Kidney capillary endothelial cell (primary cell): ENCODE measurements around the gene NOS1AP.

Experiments used
- DNase-seq: peaks from one replicate; pipeline ENCODE4 v3.0.0-alpha.2; 2018; ENCODE audit warnings: low spot score

The NOS1AP gene

DNA sequence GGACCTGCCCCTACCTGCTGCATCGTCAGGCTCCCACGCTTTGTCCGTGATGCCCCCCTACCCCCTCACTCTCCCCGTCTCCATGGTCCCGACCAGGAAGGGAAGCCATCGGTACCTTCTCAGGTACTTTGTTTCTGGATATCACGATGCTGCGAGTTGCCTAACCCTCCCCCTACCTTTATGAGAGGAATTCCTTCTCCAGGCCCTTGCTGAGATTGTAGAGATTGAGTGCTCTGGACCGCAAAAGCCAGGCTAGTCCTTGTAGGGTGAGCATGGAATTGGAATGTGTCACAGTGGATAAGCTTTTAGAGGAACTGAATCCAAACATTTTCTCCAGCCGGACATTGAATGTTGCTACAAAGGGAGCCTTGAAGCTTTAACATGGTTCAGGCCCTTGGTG is 298.3 kb downstream of the NOS1AP start:
- no peak for DNase-seq

DNA sequence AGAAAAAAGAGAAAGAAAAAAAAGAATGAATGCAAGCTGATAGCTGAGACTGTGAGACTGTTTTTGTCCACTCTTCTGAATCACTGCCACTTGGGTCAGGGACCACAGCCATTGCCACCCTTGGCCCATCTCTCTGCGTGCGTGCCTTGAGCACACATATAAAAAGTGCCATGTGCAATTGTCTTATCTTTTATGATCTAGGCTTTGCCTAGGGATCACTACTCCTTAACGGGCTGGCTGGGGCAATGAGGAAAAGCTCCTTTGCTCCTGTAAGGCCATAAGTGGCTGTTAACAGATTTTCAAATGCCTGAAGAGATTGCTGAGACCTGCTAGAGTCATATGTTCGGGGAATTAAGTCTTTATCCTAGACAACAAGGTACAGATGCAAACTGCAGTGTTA is 299.0 kb downstream of the NOS1AP start:
- DNase-seq, result no peak

DNA sequence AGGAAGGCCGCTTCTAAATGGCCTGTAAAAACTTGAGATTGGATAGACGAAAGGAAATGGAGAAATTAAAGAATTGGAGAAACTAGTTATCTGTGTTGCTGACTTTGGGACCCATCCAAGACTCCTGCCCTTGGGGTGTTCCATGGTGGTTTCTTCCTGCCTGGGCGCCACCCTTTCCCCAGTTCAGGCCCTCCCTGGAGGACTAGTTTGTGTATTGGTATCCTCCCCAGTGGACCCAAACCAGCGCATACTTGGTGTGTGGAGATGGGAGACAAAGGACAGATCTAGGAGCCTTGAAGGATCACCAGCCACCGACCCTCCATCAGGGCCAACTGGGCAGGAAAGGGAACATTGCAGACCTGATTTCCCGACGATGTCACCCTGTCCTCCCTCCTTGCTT is 300.1 kb downstream of the NOS1AP start:
- DNase-seq, result no peak

DNA sequence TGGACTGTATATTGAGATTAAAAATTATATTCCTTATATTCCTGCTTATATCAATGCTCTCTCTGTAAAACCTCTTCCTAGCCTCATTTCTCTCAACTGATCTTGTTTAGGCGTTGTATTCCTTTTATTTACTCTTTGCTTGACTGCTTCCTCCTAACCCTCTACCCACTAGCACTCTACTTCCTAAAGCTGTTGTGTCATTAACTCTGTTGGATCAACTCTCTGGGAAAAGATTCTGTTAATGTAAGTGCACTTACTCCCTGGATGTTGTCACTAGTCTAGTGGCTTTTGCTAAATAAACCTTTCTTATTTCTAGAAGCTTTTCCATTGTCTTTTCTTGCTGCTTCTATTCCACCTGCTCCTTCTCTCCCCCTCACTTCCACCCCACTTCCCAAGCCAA is 300.7 kb downstream of the NOS1AP start:
- no peak for DNase-seq

DNA sequence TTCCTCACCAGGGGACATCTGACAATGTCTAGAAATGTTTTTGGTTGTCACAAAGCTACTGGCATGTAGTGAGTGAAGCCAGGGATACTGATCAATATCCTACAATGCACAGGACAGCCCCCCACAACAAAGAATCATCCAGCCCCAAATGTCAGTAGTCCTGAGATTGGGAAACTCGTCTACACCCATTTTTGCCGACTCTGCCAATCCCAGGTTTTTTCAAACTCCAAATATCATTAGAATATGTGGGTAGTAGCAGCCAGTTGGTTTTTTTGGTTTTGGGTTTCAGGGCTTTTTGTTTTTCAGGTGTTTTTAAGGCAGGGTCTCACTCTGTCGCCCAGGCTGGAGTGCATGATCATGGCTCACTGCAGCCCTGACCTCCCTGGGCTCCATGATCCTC is 301.2 kb downstream of the NOS1AP start:
- DNase-seq, result no peak

DNA sequence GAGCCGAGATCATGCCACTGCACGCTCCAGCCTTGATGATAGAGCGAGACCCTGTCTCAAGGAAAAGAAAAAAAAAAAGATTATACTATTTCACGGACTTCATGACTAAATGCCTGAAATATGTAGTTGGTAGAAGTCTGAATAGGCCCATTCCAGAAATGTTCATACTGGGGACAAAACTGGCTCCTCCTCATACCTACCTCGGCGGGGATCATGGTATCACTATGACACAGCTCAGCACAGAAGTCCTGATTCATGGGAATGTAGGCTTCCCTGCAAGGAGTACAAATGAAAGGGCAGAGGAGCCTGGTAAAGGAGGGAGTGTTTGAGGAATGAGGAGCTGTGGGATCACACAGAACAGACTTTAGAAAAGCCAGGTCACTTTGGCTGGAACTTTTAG is 302.1 kb downstream of the NOS1AP start:
- DNase-seq, result no peak

DNA sequence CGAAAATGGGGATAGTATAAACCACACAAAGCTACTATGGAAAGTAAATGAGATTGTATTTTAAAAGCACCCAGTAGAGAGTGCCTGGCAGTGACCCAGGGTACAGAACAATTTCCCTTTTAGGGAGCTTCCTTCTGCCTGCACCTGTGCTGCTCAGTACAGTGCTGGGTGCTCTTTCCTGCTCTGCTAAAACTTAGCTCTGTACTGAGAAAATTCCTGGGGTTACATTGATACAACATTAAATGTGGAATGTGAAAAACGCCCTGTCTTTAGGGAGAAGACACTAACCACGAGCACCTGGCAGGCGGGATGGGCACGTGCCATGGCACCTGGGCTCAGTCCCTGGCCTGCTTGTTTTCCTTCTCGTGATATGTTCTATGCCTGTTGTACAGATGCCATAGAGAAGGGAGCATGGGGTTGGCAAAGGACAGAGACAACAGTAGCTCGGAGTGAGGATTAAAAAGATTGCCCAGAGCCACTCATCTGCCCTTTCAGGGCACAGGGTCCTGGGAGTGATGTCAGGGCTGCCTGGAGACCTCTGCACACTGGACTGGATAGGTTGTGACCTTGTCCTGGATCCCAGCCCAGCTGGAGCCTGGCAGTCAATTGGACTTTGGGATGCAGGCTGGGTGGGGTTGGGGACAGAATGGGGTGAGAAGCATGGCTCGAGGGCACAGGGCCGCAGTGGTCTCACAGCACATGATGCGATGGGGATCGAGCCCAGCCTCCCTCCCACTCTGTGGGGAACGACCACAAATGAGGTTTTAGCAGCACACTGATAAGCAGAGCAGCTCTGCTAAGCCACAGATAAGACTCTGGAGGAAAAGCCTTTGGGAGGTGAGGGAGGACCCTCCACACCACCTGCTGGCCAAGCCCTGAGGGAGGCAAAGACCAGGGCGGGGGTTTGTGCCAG is 302.9 kb downstream of the NOS1AP start:
- no peak for DNase-seq

DNA sequence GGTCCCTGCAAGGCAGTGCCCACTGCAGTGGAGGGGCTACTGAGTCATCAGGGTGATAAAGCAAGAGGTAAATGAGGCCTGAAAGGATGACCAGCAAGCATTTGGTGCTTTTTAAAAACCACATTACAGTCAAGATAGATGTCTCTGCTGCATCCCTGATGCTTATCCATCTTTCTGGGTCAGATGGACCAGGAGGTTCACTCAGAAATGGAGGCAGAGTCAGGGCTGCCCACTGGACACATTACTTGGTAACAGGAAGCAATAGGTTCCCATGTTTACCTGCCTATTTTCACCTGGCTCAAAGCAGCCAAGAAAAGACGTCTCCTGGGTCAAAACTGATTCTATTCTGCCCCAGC is 303.6 kb downstream of the NOS1AP start:
- DNase-seq, result no peak

DNA sequence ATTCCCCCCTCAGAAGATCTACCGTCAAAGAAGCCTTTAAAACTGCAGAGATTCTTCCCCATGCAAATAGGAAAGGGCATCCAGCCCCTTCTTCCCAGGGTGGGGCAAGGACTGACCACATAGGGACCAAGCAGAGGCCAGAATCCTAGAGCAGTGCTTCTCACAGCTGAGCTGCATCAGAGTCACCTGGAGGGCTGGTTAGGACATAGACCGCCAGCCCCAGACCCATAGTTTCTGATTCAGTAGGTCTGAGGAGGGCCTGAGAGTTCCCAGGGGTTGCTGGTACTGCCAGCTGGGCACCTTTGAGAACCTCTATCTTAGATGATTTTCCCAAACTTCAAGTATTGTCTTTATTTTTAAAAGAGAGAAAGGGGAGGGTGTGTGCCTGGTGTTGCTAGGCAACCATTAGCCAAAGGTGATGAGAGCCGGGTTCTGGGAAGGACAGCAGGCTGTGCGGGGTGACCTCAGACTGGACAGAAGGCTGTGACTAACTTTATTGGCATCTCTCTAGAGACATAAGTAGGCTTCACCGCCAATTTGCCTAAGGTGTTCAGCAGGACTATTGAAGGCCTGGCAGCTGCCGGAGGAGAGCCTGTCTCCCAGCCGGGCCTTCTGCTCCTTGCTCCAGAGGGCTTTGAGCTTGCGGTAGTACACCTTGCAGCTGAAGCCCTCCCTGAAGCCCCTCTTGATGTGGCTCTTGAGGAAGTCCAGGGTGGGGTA is 304.2 kb downstream of the NOS1AP start:
- DNase-seq, result no peak

DNA sequence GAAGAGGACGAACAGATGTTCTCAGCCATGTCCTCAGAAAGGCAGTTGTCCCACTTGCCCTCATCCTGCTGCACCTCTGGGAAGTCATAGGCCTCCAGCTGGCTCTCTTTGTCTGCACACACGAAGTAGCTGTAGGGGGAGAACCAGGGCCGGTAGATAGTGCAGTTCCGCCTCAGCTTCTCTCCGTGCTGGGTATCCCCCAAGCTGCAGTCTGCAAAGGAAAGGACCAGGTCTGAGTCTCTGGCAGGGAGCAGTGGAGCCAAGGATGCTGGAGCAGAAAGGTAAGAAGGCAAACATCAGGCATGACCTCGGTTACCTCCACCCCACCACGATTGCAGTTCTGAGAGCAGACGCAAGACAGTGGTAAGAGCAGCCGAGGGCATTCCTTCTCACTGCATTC is 304.9 kb downstream of the NOS1AP start:
- DNase-seq, result no peak

DNA sequence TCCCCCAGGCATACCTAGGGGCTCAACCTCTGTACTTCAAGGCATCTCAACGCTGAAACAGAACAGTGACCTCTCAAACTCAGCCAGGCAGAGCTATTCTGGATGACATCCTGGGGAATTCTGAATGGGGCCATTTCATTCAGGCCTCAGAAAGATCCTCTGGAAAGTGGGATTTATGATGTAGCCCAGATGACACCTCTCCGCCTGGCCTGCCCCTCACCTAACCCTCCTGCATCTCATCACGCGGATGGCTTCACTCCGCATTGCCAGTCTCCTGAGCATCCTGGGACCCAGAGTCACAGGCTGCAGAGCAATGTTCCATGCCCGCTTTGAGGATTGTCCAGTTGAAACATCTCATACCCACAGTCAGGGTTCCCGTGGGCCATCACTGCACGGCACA is 306.0 kb downstream of the NOS1AP start:
- DNase-seq, result no peak

DNA sequence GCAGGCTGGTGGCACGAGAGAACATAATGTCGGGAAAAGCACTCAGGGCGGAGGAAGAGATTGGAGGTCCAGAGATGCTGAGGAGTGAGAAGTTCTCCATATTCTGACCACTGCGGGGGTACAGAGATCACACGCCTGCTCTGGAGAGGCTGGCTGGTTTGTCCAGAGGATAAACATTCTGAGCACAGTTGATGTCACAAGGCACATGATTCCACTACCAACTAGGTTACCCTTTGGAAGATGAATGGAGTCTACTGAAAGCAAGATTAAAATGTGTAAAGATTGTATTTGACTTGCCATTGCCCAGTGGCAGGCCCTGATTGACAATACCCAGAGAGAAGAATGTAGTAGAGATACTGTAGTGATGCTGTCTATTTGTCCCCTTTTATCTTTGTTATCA is 307.2 kb downstream of the NOS1AP start, which contains the start of gene SPATA46:
TSS of gene SPATA46 (minus strand) at position 164 of the 400 bp plus-strand sequence. CDS start at position 100, 64 bp downstream.
- DNase-seq, result no peak

DNA sequence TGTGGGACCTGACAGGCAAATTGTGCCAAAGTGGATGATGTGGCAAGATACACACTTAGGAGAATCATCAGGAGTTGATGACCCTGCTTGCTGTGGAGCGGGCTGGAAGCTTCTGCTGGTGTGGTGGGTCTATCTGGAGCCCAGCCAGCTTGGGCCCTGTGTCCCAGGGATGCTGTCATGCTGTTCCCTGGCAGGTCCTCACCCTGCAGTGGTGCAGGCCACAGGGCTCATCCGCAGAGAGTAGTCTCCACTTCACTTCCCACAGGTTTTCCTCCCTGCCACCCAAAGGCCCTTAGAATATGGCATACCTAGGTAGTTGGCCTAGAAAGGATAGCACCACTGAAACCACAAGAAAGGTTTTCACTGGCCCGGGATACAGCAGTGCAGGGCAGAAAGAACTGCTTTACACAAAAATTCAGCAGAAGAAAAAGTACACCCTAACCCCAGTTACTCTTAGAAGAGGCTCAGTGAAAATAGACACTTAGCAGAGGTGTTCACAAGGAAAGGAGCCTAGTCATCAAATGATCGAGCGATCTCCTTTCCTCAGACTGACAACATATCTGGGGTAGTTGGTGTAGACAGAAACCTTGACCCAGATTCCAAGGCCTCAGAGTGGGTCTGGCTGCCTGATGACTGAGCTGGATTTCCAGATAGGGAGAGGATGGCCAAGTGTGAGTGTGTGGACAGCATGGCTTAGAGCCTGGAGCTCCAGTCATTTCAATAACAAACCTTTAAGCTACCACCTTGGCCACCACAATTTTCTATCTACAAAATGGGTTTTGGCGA is 310.8 kb downstream of the NOS1AP start:
- DNase-seq, result no peak

DNA sequence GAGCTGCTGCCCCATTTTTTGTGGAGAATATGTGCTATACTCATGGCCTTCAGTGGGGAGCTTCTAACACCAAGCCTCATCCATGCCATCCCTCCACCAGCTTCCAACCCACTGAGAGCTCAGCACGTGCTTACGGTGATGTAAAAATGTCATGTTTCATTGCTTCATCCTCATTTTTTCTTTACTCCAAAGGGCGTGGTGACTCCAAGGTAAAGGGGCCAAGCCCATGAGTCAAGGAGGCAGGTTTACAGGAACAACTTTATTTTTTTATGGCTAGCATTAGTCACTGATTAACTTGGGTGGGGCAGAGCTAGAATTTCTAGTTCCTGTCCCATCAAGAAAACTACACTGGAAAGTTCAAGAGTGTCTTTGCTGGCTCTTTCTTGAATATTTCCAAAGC is 311.9 kb downstream of the NOS1AP start, which contains the start of gene C1orf226:
TSS of gene C1orf226 (plus strand) at position 346 of the 400 bp plus-strand sequence. CDS start 174 bp downstream, outside the sequence.
- DNase-seq, result no peak

DNA sequence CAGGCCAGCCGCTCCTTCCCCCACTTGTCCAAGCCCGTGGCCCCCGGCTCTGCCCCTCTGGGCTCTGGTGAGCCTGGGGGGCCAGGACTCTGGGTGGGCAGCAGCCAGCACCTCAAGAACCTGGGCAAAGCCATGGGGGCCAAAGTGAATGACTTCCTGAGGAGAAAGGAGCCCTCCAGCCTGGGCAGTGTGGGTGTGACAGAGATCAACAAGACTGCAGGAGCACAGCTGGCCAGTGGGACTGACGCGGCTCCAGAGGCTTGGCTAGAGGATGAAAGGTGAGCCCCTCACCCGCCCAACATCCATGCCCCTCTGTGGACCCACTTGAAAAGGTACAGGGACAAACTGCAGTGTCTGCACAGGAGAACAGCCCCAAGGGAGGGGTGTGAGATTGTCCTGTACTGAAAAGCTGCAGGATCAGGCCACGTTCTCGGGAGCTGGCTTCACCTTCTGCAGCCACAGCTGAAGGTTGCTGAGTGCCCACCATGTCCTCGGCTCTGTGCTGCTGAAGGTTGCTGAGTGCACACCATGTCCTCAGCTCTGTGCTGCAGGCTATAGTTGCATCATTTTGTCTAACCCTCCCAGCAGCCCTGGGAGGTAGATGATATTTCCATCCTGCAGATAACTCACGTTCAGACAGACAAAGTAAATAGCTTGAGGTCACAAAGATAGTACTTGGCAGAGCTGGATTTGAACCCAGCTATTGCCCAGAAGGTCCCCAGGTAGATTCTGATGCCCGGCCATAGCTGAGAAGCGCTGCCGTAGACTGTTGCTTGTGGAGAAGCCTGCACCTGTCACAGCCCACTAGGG is 312.7 kb downstream of the NOS1AP start:
- no peak for DNase-seq

DNA sequence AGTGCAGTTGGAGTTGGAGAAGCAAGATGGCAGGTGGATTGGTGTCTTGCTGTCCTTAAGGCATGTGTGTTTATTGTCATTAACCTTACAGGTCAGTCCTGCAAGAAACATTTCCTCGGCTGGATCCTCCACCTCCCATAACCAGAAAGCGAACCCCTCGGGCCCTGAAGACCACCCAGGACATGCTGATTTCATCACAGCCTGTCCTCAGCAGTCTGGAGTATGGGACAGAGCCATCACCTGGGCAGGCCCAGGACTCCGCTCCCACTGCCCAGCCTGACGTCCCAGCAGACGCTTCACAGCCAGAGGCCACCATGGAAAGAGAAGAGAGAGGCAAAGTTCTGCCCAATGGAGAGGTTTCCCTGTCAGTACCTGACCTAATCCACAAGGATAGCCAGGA is 313.6 kb downstream of the NOS1AP start:
- no peak for DNase-seq

DNA sequence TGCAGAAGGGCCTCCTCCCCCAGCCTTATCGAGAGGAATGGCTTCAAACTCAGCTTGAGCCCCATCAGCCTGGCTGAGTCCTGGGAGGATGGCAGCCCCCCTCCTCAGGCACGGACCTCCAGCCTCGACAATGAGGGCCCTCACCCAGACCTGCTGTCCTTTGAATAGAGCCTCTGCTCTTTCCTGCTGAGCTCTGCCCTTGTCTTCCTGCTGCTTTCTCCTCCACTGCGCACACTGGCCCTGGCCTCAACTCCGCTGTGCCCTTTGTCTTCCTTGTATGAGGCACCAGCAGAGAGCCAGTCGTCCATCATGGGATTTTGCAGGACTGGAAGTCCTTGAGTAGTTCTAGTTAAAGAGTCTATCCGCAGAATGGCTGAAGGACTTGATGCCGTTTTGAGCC is 314.0 kb downstream of the NOS1AP start:
- no peak for DNase-seq

DNA sequence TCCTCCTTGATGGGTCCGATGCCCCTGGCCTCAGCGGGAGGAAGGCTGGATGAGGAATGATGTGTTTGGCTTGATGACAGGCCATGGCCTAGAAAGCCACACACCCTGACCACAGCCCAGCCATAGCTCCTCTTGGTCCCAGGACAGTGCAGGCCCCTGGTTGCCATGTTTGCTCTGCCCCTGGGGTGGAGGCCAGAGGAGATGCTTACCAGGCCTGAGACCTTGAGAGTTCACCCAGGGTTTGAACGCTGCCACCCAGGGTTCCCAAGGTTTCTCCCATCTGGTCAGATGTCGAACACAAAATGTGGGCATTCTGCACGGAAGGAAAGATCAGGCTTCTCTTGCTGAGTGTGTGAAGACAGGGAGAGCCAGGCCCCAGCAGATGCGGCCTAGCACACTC is 314.6 kb downstream of the NOS1AP start:
- DNase-seq, result no peak

DNA sequence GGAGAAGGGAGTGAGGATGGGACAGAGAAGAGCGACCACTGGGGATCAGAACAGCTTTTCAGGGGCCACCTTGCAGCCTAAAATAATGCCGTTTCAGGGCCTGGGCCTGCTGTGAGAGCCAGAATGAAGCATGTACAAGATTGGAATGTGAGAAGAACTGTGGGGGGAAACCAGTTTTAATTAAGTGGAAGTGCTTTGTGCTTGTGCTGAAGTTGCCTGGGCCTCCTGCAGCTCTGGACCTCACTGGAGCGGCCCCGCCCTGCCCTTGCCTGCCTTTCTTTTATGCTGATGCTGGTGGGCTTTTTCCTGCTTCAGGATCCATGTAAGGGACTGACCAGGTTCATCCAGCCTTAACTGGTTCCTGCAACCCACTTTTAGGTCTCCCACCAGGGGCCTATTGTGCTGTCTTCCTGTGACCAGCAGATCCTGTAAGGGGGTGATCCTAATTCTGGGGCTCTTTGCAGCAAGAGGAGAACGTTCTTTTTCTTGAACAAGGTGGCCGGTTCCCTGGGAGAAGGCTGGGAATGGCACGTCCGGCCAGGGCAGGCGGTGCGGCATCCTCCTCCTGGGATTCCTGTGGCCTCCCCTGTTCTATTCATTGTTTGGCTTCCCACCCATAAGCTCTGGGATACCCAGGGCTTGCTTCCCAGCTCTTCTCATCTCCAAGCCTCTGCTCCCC is 315.2 kb downstream of the NOS1AP start:
- no peak for DNase-seq

DNA sequence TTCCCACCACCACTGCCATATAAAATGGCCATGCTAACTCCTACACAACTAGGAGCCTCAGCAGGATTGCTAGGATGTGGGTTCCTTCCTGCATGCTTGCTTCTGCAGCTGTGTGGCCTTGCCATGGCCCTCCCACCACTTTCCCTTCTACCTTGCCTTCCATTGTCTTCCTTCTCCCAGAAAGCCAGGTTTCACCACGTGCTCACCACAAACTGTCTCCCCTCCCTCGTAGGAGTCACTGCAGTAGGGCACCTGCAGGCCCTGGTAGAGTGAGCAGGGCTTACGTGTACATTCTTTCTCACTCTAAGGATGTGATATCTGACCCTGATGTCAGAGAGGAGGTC is 315.8 kb downstream of the NOS1AP start:
- no peak for DNase-seq

DNA sequence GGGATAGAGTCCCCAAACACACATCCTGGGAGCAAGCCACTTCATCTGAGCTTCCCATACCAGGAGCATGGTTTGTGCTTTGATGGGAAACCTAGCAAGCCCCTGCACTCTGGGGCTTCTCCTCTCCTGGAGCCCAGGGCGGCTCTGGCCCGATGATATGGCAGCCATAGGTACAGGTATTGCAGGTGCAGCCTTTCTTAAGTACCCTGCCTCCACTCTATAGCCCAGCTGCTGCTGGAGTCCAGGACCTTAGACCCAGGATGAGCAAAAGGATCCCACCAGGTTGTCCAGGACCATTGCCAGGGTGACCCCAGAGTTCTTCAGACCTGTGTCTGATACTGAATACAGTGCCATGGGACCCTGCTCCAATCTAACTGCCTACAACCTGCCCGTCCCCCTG is 316.2 kb downstream of the NOS1AP start:
- no peak for DNase-seq
